Type B pancreatic cell (in vitro differentiated cells): ENCODE data around the gene SRGAP1. TPM values are rescaled to one million over a fixed set of nuclear protein-coding genes. Genes with fewer than 3 reads are reported as not detected.
A peak's percentile ranks its signal among the peaks of the same experiment; 100 is the strongest.

ENCODE experiments used
- DNase-seq: peaks from one replicate; pipeline ENCODE4 v3.0.0; 2021; ENCODE audit warnings: mixed read lengths; ENCODE audit not compliant: unreplicated experiment; ENCODE audit errors: extremely low spot score
- H3K27ac Mint-ChIP-seq: 2 replicates; pipeline ENCODE4 v1.8.0; 2021; ENCODE audit warnings: mild to moderate bottlenecking, mixed read lengths
- H3K27me3 Mint-ChIP-seq: 2 replicates; pipeline ENCODE4 v1.8.0; 2021; ENCODE audit warnings: mixed read lengths
- H3K36me3 Mint-ChIP-seq: 2 replicates; pipeline ENCODE4 v1.8.0; 2021; ENCODE audit warnings: mixed read lengths
- H3K4me1 Mint-ChIP-seq: one replicate; pipeline ENCODE4 v1.8.0; 2021; ENCODE audit warnings: mixed read lengths; ENCODE audit not compliant: unreplicated experiment
- H3K4me3 Mint-ChIP-seq: 2 replicates; pipeline ENCODE4 v1.8.0; 2021; ENCODE audit warnings: mild to moderate bottlenecking, mixed read lengths
- H3K9me3 Mint-ChIP-seq: 2 replicates; pipeline ENCODE4 v1.8.0; 2021; ENCODE audit warnings: mixed read lengths
- total RNA-seq: library from RNA; stranded (reverse); gene quantifications from 2 replicates; pipeline ENCODE4 v1.2.1, GENCODE V29; 2021; ENCODE audit warnings: low replicate concordance
- TF ChIP-seq, protein P1 (sequence below): fragments of 200-600 bp; sonication (generic); conservative IDR thresholded peaks from 2 replicates; pipeline ENCODE4 v1.5.0; 2021; ENCODE audit warnings: antibody characterized with exemption, mild to moderate bottlenecking

Gene SRGAP1
- total RNA-seq, 1 donor from 2014 or later = 14.9 TPM

DNA sequence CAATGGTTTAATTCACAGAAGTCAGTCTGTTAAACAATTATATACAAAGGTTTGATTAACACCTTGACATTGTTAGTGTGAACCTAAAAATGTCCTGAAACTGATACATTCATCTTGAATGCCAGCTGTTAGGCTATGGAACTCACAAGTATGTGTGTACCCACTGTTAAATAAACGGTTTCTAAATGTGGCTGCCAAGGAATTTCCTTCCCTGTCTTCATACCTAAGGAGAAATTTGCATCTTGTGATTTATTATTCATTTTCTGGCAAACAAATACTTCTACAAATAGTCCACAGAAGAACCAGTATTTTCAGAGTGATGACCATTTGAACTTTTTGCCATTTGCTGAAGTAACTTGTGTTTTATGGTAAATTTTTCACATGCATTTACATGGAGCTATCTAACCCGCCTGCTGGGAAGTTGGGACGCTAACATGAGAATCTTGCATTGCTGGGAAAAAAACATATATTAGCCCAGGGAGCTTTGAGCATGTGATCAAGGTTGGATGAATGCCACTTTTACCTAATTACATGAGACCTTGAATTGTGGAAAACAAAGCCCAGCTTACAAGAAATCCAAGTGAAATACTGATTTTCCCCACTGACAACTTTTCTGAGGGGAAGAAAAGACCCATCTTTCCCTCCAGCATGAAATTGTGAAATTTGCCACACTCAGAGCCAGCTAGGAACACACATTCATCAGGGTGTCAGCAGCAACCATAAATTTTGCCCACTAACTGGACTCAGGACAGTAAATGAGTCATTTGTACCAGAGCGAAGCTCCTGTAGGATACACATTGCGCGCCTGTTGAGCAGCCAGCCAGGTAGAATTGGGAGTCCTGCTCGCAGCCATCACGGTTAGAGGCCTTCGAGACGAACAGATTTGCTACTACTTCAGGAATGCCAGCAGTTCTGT lies 259.6 kb downstream of the SRGAP1 start:
- H3K27me3 Mint-ChIP-seq = no peaks in the 10 kb centered on the region
- peaks cover 16% of the 10 kb centered on the region for H3K36me3 Mint-ChIP-seq
- H3K4me1 Mint-ChIP-seq = peaks cover 9% of the 10 kb centered on the region
- H3K27ac Mint-ChIP-seq = peak overlapping the region; percentile 14
- no peaks in the 10 kb centered on the region for H3K9me3 Mint-ChIP-seq
- no peak for DNase-seq
- H3K4me3 Mint-ChIP-seq = no peak overlapping the region
- TF ChIP-seq, protein P1, sequence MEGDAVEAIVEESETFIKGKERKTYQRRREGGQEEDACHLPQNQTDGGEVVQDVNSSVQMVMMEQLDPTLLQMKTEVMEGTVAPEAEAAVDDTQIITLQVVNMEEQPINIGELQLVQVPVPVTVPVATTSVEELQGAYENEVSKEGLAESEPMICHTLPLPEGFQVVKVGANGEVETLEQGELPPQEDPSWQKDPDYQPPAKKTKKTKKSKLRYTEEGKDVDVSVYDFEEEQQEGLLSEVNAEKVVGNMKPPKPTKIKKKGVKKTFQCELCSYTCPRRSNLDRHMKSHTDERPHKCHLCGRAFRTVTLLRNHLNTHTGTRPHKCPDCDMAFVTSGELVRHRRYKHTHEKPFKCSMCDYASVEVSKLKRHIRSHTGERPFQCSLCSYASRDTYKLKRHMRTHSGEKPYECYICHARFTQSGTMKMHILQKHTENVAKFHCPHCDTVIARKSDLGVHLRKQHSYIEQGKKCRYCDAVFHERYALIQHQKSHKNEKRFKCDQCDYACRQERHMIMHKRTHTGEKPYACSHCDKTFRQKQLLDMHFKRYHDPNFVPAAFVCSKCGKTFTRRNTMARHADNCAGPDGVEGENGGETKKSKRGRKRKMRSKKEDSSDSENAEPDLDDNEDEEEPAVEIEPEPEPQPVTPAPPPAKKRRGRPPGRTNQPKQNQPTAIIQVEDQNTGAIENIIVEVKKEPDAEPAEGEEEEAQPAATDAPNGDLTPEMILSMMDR = no peak

DNA sequence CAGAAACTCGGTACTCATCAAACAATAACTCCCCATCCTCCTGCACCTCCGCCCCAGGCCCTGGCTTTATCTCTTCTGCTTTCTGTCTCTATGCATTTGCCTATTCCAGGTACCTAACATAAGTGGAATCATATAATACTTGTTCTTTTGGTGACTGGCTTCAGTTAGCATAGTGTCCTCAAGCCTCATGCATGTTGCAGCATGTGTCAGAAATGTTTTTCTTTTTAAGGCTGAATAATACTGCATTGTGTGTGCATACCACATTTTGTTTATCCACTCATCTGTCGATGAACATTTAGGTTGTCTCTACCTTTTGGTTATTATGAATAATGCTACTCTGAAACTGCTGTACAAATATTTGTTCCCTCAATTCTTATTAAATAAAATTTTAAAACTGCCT lies 260.5 kb downstream of the SRGAP1 start:
- TF ChIP-seq, protein P1 = no peak
- Mint-ChIP-seq H3K36me3 (peaks cover 17% of the 10 kb centered on the region), H3K27me3 (no peaks in the 10 kb centered on the region), H3K27ac (no peak overlapping the region), H3K4me3 (no peak overlapping the region), H3K9me3 (no peaks in the 10 kb centered on the region), H3K4me1 (peaks cover 9% of the 10 kb centered on the region)
- DNase-seq = no peak

DNA sequence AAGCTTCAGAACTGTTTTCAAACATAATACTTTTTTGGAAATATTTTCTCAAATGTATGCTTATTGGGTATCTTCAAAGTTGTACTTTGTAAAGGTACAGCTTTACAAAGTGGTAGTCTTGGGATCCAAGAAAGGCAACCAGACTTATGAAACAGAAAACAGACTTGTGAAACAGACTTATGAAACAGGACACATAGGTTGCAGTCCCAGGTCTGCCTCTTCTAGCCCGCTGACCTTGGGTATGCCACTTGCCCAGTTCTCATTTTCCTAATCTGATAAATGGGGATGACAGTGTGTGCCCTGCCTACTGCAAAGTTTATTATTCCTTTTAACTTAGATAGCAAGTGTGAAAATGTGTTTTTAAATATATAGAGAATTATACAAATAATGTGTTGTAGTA lies 263.3 kb downstream of the SRGAP1 start:
- no peak overlapping the region for H3K4me3 Mint-ChIP-seq
- H3K27me3 Mint-ChIP-seq = no peaks in the 10 kb centered on the region
- TF ChIP-seq, protein P1 = no peak
- H3K36me3 Mint-ChIP-seq = peaks cover 23% of the 10 kb centered on the region
- H3K9me3 Mint-ChIP-seq = no peaks in the 10 kb centered on the region
- H3K27ac Mint-ChIP-seq = no peak overlapping the region
- DNase-seq = no peak
- H3K4me1 Mint-ChIP-seq = peaks cover 9% of the 10 kb centered on the region

DNA sequence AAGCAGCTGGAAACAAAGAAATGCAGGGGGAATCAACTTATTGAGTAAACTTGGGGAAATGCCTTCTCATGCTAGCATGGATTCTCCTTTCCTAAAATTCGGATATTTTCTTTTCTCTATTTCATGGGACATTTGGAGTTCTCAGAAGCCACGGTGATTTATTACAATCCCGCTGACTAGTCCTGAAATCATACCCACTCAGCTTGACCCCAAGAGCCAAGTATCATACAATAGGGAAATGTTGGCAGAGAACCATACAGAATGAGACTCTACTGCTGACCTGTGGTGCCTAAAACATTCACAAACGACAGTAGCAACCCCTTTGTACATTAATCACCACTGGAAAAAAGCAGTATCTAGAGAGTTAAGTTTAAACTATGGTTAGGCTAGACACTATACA lies 265.2 kb downstream of the SRGAP1 start:
- Mint-ChIP-seq H3K27me3 (no peaks in the 10 kb centered on the region), H3K36me3 (peaks cover 23% of the 10 kb centered on the region), H3K4me3 (no peak overlapping the region), H3K27ac (no peak overlapping the region), H3K9me3 (no peaks in the 10 kb centered on the region), H3K4me1 (no peaks in the 10 kb centered on the region)
- DNase-seq = no peak
- TF ChIP-seq, protein P1 = no peak

DNA sequence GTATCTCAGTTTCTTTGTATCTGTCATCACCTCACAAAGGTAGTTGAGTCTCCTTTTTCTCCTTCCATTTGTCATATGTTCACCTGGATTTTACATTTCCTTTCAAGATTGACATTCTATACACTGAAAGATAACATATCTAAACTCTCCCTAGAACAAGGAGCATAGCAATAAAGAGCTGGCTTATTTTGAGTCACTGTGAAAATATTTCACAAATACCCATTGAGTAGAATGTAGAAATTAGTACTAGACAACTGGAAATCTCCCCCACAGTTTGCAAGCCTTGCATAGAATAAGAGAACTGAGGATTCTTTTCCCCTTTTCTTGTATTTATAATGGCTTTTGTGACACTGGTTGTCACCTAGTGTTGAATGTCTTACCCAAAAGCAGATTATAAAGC lies 266.4 kb downstream of the SRGAP1 start:
- Mint-ChIP-seq H3K27ac (no peak overlapping the region), H3K36me3 (peaks cover 24% of the 10 kb centered on the region), H3K9me3 (no peaks in the 10 kb centered on the region), H3K4me3 (no peak overlapping the region), H3K4me1 (no peaks in the 10 kb centered on the region), H3K27me3 (no peaks in the 10 kb centered on the region)
- TF ChIP-seq, protein P1 = no peak
- DNase-seq = no peak
